HFF-Myc (cell line): ENCODE data around the gene NCAN.

Experiments used
- DNase-seq: peaks from one replicate; pipeline ENCODE4 v3.0.0-alpha.2; 2011; ENCODE audit warnings: low read depth; ENCODE audit errors: extremely low read depth
- H3K4me3 ChIP-seq: replicated peaks from 2 replicates; pipeline ENCODE4 v1.5.1; 2011; ENCODE audit warnings: low read depth, mild to moderate bottlenecking, control low read depth, low read length
- TF ChIP-seq, protein P1 (sequence below): IDR thresholded peaks from 2 replicates; pipeline ENCODE4 v1.5.1; 2012; ENCODE audit warnings: mild to moderate bottlenecking, low read depth, low read length, control low read depth; ENCODE audit errors: missing control alignments

NCAN gene

DNA sequence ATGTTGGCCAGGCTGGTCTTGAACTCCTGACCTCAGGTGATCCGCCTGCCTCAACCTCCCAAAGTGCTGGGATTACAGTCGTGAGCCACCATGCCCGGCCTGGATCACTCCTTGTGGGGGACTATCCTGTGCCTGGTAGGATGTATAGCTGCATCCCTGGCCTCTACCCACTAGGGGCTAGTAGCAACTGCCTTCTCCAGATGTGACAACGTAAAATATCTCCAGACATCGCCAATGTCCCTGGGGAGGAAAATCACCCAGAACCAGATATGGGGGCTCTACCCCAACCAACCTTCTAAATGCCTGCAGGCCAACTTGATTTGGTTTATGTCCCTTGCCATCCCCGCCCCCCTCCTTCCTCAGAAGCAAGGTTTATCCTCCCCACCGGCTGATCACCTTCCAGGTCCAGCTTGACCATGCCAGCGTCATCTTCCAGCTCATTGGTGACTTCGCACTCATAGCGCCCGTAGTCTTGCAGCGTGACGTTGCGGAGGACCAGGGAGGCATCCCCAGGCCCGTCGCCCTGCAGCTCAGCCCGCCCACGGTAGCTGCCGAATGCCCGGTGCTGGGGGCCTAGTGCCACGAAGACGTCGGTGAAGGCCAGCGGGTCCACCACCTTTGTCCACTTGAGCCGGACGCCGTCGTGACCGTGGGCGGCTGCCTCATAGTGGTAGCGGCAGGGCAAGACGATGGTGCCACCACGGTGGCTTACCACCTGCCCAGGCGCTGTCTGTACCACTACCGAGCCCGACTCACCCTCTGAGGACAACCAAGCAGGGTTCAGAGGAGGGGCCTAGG, 48.9 kb downstream of the NCAN start:
- DNase-seq: no peak
- H3K4me3 ChIP-seq: no peak overlapping the region
- TF ChIP-seq, protein P1, sequence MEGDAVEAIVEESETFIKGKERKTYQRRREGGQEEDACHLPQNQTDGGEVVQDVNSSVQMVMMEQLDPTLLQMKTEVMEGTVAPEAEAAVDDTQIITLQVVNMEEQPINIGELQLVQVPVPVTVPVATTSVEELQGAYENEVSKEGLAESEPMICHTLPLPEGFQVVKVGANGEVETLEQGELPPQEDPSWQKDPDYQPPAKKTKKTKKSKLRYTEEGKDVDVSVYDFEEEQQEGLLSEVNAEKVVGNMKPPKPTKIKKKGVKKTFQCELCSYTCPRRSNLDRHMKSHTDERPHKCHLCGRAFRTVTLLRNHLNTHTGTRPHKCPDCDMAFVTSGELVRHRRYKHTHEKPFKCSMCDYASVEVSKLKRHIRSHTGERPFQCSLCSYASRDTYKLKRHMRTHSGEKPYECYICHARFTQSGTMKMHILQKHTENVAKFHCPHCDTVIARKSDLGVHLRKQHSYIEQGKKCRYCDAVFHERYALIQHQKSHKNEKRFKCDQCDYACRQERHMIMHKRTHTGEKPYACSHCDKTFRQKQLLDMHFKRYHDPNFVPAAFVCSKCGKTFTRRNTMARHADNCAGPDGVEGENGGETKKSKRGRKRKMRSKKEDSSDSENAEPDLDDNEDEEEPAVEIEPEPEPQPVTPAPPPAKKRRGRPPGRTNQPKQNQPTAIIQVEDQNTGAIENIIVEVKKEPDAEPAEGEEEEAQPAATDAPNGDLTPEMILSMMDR: no peak

DNA sequence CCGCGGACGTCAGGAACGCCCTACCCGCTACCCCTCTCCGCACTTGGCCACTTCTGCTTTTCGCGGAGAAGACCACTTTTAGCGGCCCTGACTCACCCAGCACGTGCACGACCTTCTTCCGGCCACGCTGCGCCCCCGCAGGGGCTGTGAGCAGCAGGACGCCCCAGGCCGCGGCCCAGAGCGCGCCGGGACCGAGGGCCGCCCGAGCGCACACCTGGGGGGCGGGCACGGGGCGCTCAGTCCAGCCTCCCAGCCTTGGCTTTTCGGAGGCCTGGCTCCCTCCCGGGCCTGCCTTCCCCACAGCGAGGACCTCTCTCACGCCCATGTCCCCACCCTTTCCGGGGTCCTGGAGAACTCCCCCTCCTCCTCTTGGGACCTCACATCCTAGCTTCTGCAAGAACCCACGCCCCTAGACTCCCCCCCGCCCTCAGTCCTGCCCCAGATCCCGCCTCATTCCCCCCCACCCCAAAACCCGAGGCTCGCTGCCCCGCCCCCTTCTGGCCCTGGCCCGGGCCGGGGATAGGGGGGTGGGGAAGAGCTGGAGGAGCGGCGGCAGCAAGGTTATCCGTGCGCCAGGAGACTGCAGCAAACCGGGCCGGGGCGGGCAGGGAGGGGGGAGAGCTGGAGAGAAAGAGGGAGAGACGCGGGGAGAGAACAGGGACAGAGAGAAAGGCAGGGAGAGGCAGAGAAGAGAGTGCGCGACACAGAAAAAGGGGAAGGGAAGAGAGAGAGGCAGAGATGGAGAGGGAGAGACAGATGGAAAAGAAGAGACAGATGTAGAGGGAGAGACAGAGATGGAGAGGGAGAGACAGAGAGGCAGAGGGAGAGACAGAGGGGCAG, 49.8 kb downstream of the NCAN start:
- TF ChIP-seq, protein P1: no peak
- 0 out of 2 replicates have a peak overlapping the region, but pooled peaks have one; percentile 9 for H3K4me3 ChIP-seq
- DNase-seq: no peak

DNA sequence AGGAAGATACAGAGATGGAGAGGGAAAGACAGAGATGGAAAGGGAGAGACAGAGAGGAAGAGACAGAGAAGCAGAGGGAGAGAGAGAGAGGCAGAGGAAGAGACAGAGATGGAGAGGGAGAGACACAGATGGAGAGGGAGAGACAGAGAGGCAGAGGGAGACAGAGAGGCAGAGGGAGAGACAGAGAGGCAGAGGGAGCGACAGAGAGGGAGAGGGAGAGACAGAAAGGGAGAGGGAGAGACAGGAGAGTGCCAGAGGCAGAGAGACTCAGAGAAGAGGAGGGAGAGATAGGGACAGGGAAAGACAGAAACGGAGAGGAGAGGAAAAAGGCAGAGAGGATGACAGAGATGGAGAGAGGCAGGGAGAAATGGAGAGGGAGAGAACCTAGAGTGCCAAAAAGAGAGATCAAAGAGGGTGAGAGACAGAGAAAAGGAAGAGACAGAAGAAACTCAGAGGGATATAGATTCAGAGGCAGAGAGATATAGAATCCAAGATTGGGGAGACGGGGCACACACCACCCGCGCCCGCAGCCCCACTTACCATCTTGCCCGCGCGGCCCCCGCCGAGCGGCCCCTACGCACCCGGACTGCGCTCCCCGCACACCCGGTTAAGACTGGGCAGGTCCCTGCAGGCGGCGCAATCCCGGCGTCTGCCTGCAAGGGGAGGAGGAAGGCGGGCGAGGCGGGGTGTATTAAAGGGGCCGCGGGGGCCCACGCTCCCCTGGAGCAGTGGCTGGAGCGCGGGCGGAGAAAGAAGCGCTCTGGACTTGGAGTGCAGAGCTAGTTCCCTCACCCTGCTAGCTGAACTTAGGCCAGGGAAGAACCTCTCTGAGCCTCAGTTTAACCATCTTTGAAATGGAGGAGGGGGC, 50.7 kb downstream of the NCAN start:
- DNase-seq: no peak
- H3K4me3 ChIP-seq: no peak overlapping the region
- TF ChIP-seq, protein P1: no peak

DNA sequence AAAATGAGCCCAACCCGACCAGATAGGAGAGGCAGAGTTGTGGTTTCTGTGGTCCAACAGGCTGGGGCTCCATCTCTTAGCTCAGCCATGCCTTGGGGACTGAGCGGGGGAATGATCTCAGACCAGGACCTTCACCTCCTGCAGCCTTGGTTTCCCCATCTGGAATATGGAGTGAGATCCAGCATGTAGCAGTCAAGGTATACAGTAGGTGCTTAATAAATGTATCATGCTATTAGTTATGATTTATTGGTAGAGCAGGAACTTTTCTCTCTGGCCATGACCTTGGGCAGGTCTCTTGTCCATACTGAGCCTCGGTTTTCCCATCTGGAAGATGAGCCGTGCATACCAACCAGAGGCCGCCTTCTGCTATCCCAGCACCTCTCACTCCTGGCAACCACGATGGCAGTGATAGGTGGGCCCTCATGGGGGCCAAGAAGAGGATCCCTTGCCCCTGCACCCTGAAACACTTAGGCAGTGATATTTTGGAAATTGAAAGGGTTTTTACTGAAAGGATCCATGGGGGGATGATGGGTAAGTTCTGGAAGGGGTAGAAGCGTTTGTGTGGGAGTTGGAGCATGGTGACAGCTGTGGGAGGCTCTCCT, 52.2 kb downstream of the NCAN start:
- DNase-seq: no peak
- no peak overlapping the region for H3K4me3 ChIP-seq
- TF ChIP-seq, protein P1: no peak

DNA sequence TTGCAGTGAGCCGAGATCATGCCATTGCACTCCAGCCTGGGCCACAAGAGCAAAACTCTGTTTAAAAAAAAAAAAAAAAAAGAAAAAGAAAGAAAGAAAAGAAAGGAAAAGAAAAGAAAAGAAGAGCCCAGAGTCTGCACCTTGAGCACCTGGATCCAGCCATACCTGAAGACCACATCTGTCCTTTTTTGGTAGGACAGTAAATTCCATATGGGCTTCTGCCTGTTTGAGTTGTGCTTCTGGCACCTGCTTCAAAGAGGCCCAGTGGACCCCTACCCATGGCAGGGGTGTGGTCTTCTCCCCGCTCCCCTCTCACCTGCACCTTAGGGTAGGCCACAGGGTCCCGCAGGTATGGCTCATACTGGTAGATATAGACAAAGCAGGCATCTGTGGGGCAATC, 55.5 kb downstream of the NCAN start:
- DNase-seq: no peak
- TF ChIP-seq, protein P1: no peak
- no peak overlapping the region for H3K4me3 ChIP-seq
